ENCODE results near the gene SRGAP2B. TPM values are rescaled to one million over a fixed set of nuclear protein-coding genes. Genes with fewer than 3 reads are reported as not detected.
"Not testable (repeated sequence)": the region's sequence is repeated elsewhere in the genome, so short reads cannot be mapped to it uniquely, and the experiment has no call there.

The SRGAP2B gene
- total and polyA plus RNA-seq, 2 donors, result 7.0 to 10.3 TPM

DNA sequence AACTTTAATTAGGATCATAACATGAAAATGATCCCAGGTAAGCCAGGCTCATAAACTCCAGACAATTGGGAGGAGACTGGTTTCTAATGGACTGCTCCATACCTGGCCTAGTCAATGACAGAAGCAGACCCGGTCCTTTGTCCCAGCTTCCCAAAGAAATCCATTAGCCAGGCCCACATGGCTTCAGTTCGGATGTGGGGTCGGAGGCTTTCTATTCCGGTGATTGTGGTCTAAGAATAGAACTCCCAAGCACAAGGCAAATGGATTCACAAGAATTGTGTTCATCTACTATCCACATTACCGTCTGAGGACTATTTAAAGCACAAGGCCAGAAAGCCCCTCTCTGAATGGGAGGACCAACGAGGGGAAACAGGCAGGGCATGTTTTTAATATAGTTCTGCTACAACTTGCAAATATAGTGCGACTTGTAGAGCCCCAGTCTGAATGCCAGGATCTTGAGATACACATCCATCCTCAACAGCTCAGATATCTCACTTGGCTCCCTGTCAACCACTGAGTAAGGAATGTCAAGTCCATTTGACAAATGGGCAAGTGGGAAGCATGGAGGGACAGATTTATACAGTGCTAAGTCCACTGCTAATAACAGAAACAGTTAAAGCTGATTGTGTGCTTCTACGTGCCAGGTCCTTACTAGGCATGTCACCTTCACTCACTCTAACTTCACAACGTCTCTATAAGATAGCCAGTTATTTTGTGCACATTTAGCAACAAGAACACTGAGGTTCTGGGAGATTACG is 42.9 kb downstream of the SRGAP2B start:
- H3K36me3 ChIP-seq (ENCODE audit: control insufficient read depth in 2 of 2, insufficient read depth in 2 of 2, low read length in 1 of 2); H3K9me3 ChIP-seq (ENCODE audit: control insufficient read depth in 2 of 2, insufficient read depth in 1 of 2, low read length in 1 of 2); H3K27me3 ChIP-seq (ENCODE audit: control insufficient read depth in 2 of 2, insufficient read depth in 1 of 2, low read length in 1 of 2); H3K27ac ChIP-seq (ENCODE audit: low read depth in 1 of 2, low read length in 1 of 2); H3K4me3 ChIP-seq (ENCODE audit: low read length in 2 of 2); DNase-seq (ENCODE audit: low read depth in 6 of 9, low spot score in 9 of 9); H3K4me1 ChIP-seq (ENCODE audit: control insufficient read depth in 2 of 2, insufficient read depth in 2 of 2, low read length in 2 of 2): not testable (repeated sequence)
- no CpG with 5 or more reads among the region's 10 CpGs for WGBS

GRCh38 chr1:145048181-145048856 is 46.8 kb downstream of the SRGAP2B start:
- H3K36me3 ChIP-seq (ENCODE audit: control insufficient read depth in 2 of 2, insufficient read depth in 2 of 2, low read length in 1 of 2); H3K27ac ChIP-seq (ENCODE audit: low read depth in 1 of 2, low read length in 1 of 2); H3K4me3 ChIP-seq (ENCODE audit: low read length in 2 of 2); DNase-seq (ENCODE audit: low read depth in 6 of 9, low spot score in 9 of 9); H3K27me3 ChIP-seq (ENCODE audit: control insufficient read depth in 2 of 2, insufficient read depth in 1 of 2, low read length in 1 of 2); H3K4me1 ChIP-seq (ENCODE audit: control insufficient read depth in 2 of 2, insufficient read depth in 2 of 2, low read length in 2 of 2); H3K9me3 ChIP-seq (ENCODE audit: control insufficient read depth in 2 of 2, insufficient read depth in 1 of 2, low read length in 1 of 2): not testable (repeated sequence)
- WGBS, result no CpG with 5 or more reads among the region's 6 CpGs

DNA sequence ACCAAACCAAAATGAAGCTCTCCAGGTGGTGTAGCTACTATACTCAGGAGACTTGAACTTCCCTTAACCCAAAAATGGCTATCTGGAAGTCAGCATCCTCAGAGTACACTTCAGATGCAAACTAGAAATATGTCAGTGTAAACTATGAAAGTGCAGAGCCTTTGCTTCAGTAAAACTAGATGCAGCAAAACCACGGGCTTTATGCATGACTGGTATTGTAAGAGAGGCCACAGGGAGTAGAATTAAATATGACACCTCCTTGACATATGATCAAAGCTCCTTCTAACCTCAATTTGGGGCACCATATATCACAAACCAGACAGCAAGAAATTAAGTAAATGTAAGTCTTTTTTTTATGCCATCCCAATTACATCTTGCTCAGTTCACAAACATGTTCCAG is 47.6 kb downstream of the SRGAP2B start:
- H3K9me3 ChIP-seq (ENCODE audit: control insufficient read depth in 2 of 2, insufficient read depth in 1 of 2, low read length in 1 of 2); H3K4me3 ChIP-seq (ENCODE audit: low read length in 2 of 2); H3K27me3 ChIP-seq (ENCODE audit: control insufficient read depth in 2 of 2, insufficient read depth in 1 of 2, low read length in 1 of 2); H3K27ac ChIP-seq (ENCODE audit: low read depth in 1 of 2, low read length in 1 of 2); H3K36me3 ChIP-seq (ENCODE audit: control insufficient read depth in 2 of 2, insufficient read depth in 2 of 2, low read length in 1 of 2); DNase-seq (ENCODE audit: low read depth in 6 of 9, low spot score in 9 of 9); H3K4me1 ChIP-seq (ENCODE audit: control insufficient read depth in 2 of 2, insufficient read depth in 2 of 2, low read length in 2 of 2): not testable (repeated sequence)
- no CpG with 5 or more reads among the region's 1 CpG for WGBS

GRCh38 chr1:145045571-145046273 is 49.4 kb downstream of the SRGAP2B start:
- no CpG with 5 or more reads among the region's 5 CpGs for WGBS
- H3K27me3 ChIP-seq (ENCODE audit: control insufficient read depth in 2 of 2, insufficient read depth in 1 of 2, low read length in 1 of 2); H3K4me1 ChIP-seq (ENCODE audit: control insufficient read depth in 2 of 2, insufficient read depth in 2 of 2, low read length in 2 of 2); H3K9me3 ChIP-seq (ENCODE audit: control insufficient read depth in 2 of 2, insufficient read depth in 1 of 2, low read length in 1 of 2); H3K4me3 ChIP-seq (ENCODE audit: low read length in 2 of 2); DNase-seq (ENCODE audit: low read depth in 6 of 9, low spot score in 9 of 9); H3K36me3 ChIP-seq (ENCODE audit: control insufficient read depth in 2 of 2, insufficient read depth in 2 of 2, low read length in 1 of 2); H3K27ac ChIP-seq (ENCODE audit: low read depth in 1 of 2, low read length in 1 of 2): not testable (repeated sequence)

GRCh38 chr1:145041519-145041918 is 53.6 kb downstream of the SRGAP2B start:
- WGBS, result no CpG with 5 or more reads among the region's 1 CpG
- not testable (repeated sequence) for H3K4me1 ChIP-seq (ENCODE audit: control insufficient read depth in 2 of 2, insufficient read depth in 2 of 2, low read length in 2 of 2); H3K9me3 ChIP-seq (ENCODE audit: control insufficient read depth in 2 of 2, insufficient read depth in 1 of 2, low read length in 1 of 2); DNase-seq (ENCODE audit: low read depth in 6 of 9, low spot score in 9 of 9); H3K4me3 ChIP-seq (ENCODE audit: low read length in 2 of 2); H3K36me3 ChIP-seq (ENCODE audit: control insufficient read depth in 2 of 2, insufficient read depth in 2 of 2, low read length in 1 of 2); H3K27me3 ChIP-seq (ENCODE audit: control insufficient read depth in 2 of 2, insufficient read depth in 1 of 2, low read length in 1 of 2); H3K27ac ChIP-seq (ENCODE audit: low read depth in 1 of 2, low read length in 1 of 2)

GRCh38 chr1:145036019-145036418 is 59.1 kb downstream of the SRGAP2B start:
- H3K9me3 ChIP-seq (ENCODE audit: control insufficient read depth in 2 of 2, insufficient read depth in 1 of 2, low read length in 1 of 2); H3K27me3 ChIP-seq (ENCODE audit: control insufficient read depth in 2 of 2, insufficient read depth in 1 of 2, low read length in 1 of 2); H3K36me3 ChIP-seq (ENCODE audit: control insufficient read depth in 2 of 2, insufficient read depth in 2 of 2, low read length in 1 of 2); DNase-seq (ENCODE audit: low read depth in 6 of 9, low spot score in 9 of 9); H3K27ac ChIP-seq (ENCODE audit: low read depth in 1 of 2, low read length in 1 of 2); H3K4me1 ChIP-seq (ENCODE audit: control insufficient read depth in 2 of 2, insufficient read depth in 2 of 2, low read length in 2 of 2); H3K4me3 ChIP-seq (ENCODE audit: low read length in 2 of 2): not testable (repeated sequence)
- WGBS, result 100% methylated on average over 1 of the region's 2 CpGs

GRCh38 chr1:145033523-145033922 is 61.6 kb downstream of the SRGAP2B start:
- not testable (repeated sequence) for H3K36me3 ChIP-seq (ENCODE audit: control insufficient read depth in 2 of 2, insufficient read depth in 2 of 2, low read length in 1 of 2); H3K4me3 ChIP-seq (ENCODE audit: low read length in 2 of 2); H3K27me3 ChIP-seq (ENCODE audit: control insufficient read depth in 2 of 2, insufficient read depth in 1 of 2, low read length in 1 of 2); H3K27ac ChIP-seq (ENCODE audit: low read depth in 1 of 2, low read length in 1 of 2); DNase-seq (ENCODE audit: low read depth in 6 of 9, low spot score in 9 of 9); H3K9me3 ChIP-seq (ENCODE audit: control insufficient read depth in 2 of 2, insufficient read depth in 1 of 2, low read length in 1 of 2); H3K4me1 ChIP-seq (ENCODE audit: control insufficient read depth in 2 of 2, insufficient read depth in 2 of 2, low read length in 2 of 2)
- no CpG with 5 or more reads among the region's 2 CpGs for WGBS

DNA sequence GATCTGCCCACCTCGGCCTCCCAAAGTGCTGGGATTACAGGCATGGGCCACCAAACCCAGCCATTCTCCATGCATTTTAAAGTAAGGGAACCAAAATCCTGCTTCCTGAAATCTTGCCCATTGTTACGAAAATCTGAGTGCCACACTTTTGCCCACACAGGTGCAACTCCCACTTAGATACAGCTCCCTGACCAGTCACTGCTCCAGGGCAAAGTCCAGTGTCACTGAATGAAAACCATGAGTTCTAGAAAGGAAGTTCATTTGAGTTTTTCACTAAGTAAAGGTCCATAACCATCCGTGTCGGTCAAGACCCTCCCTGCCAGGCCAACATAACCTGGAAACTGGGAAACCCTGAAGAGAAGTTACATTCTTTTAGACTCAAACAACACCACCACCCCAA is 67.9 kb downstream of the SRGAP2B start:
- DNase-seq (ENCODE audit: low read depth in 6 of 9, low spot score in 9 of 9); H3K27ac ChIP-seq (ENCODE audit: low read depth in 1 of 2, low read length in 1 of 2); H3K4me3 ChIP-seq (ENCODE audit: low read length in 2 of 2); H3K27me3 ChIP-seq (ENCODE audit: control insufficient read depth in 2 of 2, insufficient read depth in 1 of 2, low read length in 1 of 2); H3K4me1 ChIP-seq (ENCODE audit: control insufficient read depth in 2 of 2, insufficient read depth in 2 of 2, low read length in 2 of 2); H3K36me3 ChIP-seq (ENCODE audit: control insufficient read depth in 2 of 2, insufficient read depth in 2 of 2, low read length in 1 of 2); H3K9me3 ChIP-seq (ENCODE audit: control insufficient read depth in 2 of 2, insufficient read depth in 1 of 2, low read length in 1 of 2): not testable (repeated sequence)
- no CpG with 5 or more reads among the region's 4 CpGs for WGBS

GRCh38 chr1:145025286-145025685 is 69.8 kb downstream of the SRGAP2B start:
- H3K27me3 ChIP-seq (ENCODE audit: control insufficient read depth in 2 of 2, insufficient read depth in 1 of 2, low read length in 1 of 2); H3K27ac ChIP-seq (ENCODE audit: low read depth in 1 of 2, low read length in 1 of 2); H3K36me3 ChIP-seq (ENCODE audit: control insufficient read depth in 2 of 2, insufficient read depth in 2 of 2, low read length in 1 of 2); H3K4me1 ChIP-seq (ENCODE audit: control insufficient read depth in 2 of 2, insufficient read depth in 2 of 2, low read length in 2 of 2); DNase-seq (ENCODE audit: low read depth in 6 of 9, low spot score in 9 of 9); H3K9me3 ChIP-seq (ENCODE audit: control insufficient read depth in 2 of 2, insufficient read depth in 1 of 2, low read length in 1 of 2); H3K4me3 ChIP-seq (ENCODE audit: low read length in 2 of 2): not testable (repeated sequence)
